HepG2 (cell line): ENCODE results near the gene UBTFL1. TPM values are rescaled to one million over a fixed set of nuclear protein-coding genes. Genes with fewer than 3 reads are reported as not detected.

ENCODE experiments used
- ATAC-seq: fragments of 200-7000 bp; cut with Tn5 transposase; 3 replicates; pipeline ENCODE4 v1.9.1; 2020; ENCODE audit warnings: mild to moderate bottlenecking, moderate library complexity
- BruUV-seq: library from RNA; stranded (reverse); fragments of 400-500 nt; replicated peaks from 2 replicates; lab custom pipeline; 2021; lab: Mats Ljungman, UMichigan
- CTCF ChIA-PET: fragments of 300-600 bp; formaldehyde crosslinking; extraction: SDS; loops from one replicate; lab custom pipeline; 2021; ENCODE audit warnings: low total read pairs, inconsistent platforms, low intra/inter-chr PET ratio; lab: Yijun Ruan, JAX
- POLR2A ChIA-PET: fragments of 350-600 bp; sonication (Branson Sonifier 250); formaldehyde crosslinking; loops from one replicate; lab custom pipeline; 2020; ENCODE audit warnings: antibody characterized with exemption, inconsistent platforms; lab: Yijun Ruan, JAX
- DNase-seq: peaks from one replicate; pipeline ENCODE4 v3.0.0-alpha.2; 2015; ENCODE audit warnings: low spot score
- FAIRE-seq: peaks from 3 replicates; lab custom pipeline; 2011; peaks lifted over from hg19 to GRCh38; lab: Jason Lieb, UNC
- H2AFZ ChIP-seq: one replicate; pipeline ENCODE4 v1.6.1; 2011; ENCODE audit warnings: low read length, inconsistent platforms
- H3K27ac ChIP-seq: fragments of 300-600 bp; 3 replicates; pipeline ENCODE4 v1.8.0; 2011; ENCODE audit warnings: mixed run types, mild to moderate bottlenecking, mixed read lengths, low read length, inconsistent platforms; ENCODE audit not compliant: insufficient read depth; ENCODE audit errors: extremely low read length
- H3K27me3 ChIP-seq, 2 experiments: fragments of 200-600 bp in 1 of 2; 2 replicates in 1 of 2; 3 replicates in 1 of 2; pipeline versions ENCODE4 v1.6.0 to v1.8.0; 2011; ENCODE audit warnings: low read length in 2 of 2, mild to moderate bottlenecking in 2 of 2, moderate library complexity in 2 of 2, inconsistent platforms in 1 of 2; ENCODE audit not compliant: insufficient read depth in 2 of 2, control insufficient read depth in 1 of 2
- H3K36me3 ChIP-seq, 2 experiments: fragments of 200-600 bp in 1 of 2; replicated peaks in 1 of 2; 2 replicates in 1 of 2; 3 replicates in 1 of 2; pipeline versions ENCODE4 v1.5.1 to v1.8.0; 2011; ENCODE audit warnings: low read length in 2 of 2, inconsistent platforms in 1 of 2; ENCODE audit not compliant: insufficient read depth in 2 of 2, control insufficient read depth in 1 of 2
- H3K4me1 ChIP-seq: 2 replicates; pipeline ENCODE4 v1.5.1; 2012; ENCODE audit warnings: low read length, inconsistent platforms; ENCODE audit not compliant: insufficient read depth
- H3K4me2 ChIP-seq: 2 replicates; pipeline ENCODE4 v1.6.0; 2011; ENCODE audit warnings: low read depth, low read length, inconsistent platforms
- H3K4me3 ChIP-seq, 3 experiments: fragments of 200-600 bp in 1 of 3; sonication (generic), shearing (Covaris generic) in 1 of 3; replicated peaks in 1 of 3; 2 replicates each; pipeline ENCODE4 v1.5.1; 2011 to 2016; ENCODE audit warnings: low read length in 3 of 3, inconsistent platforms in 2 of 3, low read depth in 2 of 3, mild to moderate bottlenecking in 2 of 3, control low read depth in 1 of 3, mixed read lengths in 1 of 3; ENCODE audit not compliant: insufficient read depth in 1 of 3
- H3K79me2 ChIP-seq: one replicate; pipeline ENCODE4 v1.6.1; 2011; ENCODE audit warnings: low read length, inconsistent platforms; ENCODE audit not compliant: insufficient read depth
- H3K9ac ChIP-seq: 2 replicates; pipeline ENCODE4 v1.6.0; 2011; ENCODE audit warnings: mild to moderate bottlenecking, low read depth, low read length, inconsistent platforms; ENCODE audit not compliant: insufficient read depth
- H3K9me3 ChIP-seq: 2 replicates; pipeline ENCODE4 v1.5.1; 2012; ENCODE audit warnings: mild to moderate bottlenecking, low read length
- H4K20me1 ChIP-seq: 2 replicates; pipeline ENCODE4 v1.6.0; 2011; ENCODE audit warnings: inconsistent platforms, mild to moderate bottlenecking, low read length, moderate library complexity; ENCODE audit not compliant: insufficient read depth
- ARID5B ChIP-seq: IDR thresholded peaks from 2 replicates; pipeline ENCODE4 v1.4.0; 2020; ENCODE audit warnings: mild to moderate bottlenecking, missing genetic modification reagents
- GABPA ChIP-seq, 2 experiments: IDR thresholded peaks; 2 replicates each; pipeline ENCODE4 v1.6.1; 2011 to 2016; ENCODE audit warnings: low read depth in 2 of 2, low read length in 1 of 2, missing biosample characterization in 1 of 2, missing genetic modification characterization in 1 of 2
- GABPB1 ChIP-seq: IDR thresholded peaks from 2 replicates; pipeline ENCODE4 v1.6.1; 2016; ENCODE audit warnings: mild to moderate bottlenecking, missing genetic modification reagents, moderate library complexity, missing compliant biosample characterization
- HNF4G ChIP-seq, 2 experiments: sonication (generic) in 1 of 2; formaldehyde crosslinking in 1 of 2; IDR thresholded peaks; 2 replicates each; pipeline versions ENCODE4 v1.4.0 to v1.6.1; 2011 to 2020; ENCODE audit warnings: borderline replicate concordance in 2 of 2, low read depth in 2 of 2, mild to moderate bottlenecking in 2 of 2, low read length in 1 of 2, missing genetic modification reagents in 1 of 2, moderate library complexity in 1 of 2
- LCORL ChIP-seq, 2 experiments: fragments of 450-650 bp in 1 of 2; sonication (generic) in 1 of 2; formaldehyde crosslinking in 1 of 2; IDR thresholded peaks; 2 replicates each; pipeline versions ENCODE4 v1.5.0 to v1.6.1; 2017 to 2020; ENCODE audit warnings: antibody characterized with exemption in 1 of 2, missing genetic modification reagents in 1 of 2
- NFIC ChIP-seq: IDR thresholded peaks from 2 replicates; pipeline ENCODE4 v1.6.1; 2012; ENCODE audit warnings: mild to moderate bottlenecking, low read length, inconsistent platforms
- NR2C2 ChIP-seq: sonication (generic); formaldehyde crosslinking; IDR thresholded peaks from 2 replicates; pipeline ENCODE4 v1.4.0; 2020; ENCODE audit warnings: missing genetic modification reagents, mild to moderate bottlenecking, moderate library complexity, borderline replicate concordance
- POLR2AphosphoS5 ChIP-seq: IDR thresholded peaks from 2 replicates; pipeline ENCODE4 v1.6.1; 2012; ENCODE audit warnings: low read depth, low read length
- RXRB ChIP-seq: IDR thresholded peaks from 2 replicates; pipeline ENCODE4 v1.6.1; 2016; ENCODE audit warnings: borderline replicate concordance, missing genetic modification reagents, missing compliant biosample characterization
- ZNF264 ChIP-seq: sonication (generic); formaldehyde crosslinking; IDR thresholded peaks from 2 replicates; pipeline ENCODE4 v1.4.0; 2020; ENCODE audit warnings: missing genetic modification reagents
- ZNF292 ChIP-seq: sonication (generic); formaldehyde crosslinking; IDR thresholded peaks from 2 replicates; pipeline ENCODE4 v1.8.1; 2022; ENCODE audit warnings: mild to moderate bottlenecking, low read depth, missing genetic modification reagents, borderline replicate concordance
- ZNF790 ChIP-seq: sonication (generic); formaldehyde crosslinking; IDR thresholded peaks from 2 replicates; pipeline ENCODE4 v1.8.0; 2022; ENCODE audit warnings: missing genetic modification reagents, mild to moderate bottlenecking, borderline replicate concordance
- ZSCAN21 ChIP-seq: sonication (generic); formaldehyde crosslinking; IDR thresholded peaks from 2 replicates; pipeline ENCODE4 v1.8.0; 2022; ENCODE audit warnings: mild to moderate bottlenecking, missing genetic modification reagents, moderate library complexity, borderline replicate concordance
- ZSCAN30 ChIP-seq: sonication (generic); formaldehyde crosslinking; IDR thresholded peaks from 2 replicates; pipeline ENCODE4 v1.5.0; 2020; ENCODE audit warnings: mild to moderate bottlenecking, missing genetic modification reagents
- WGBS: methylation state at CpG from one replicate; pipeline ENCODE4 v1.1.6; 2017; ENCODE audit warnings: low lambda C conversion rate; 5-methylcytosine and 5-hydroxymethylcytosine counted together
- in situ Hi-C: cut with HindIII; loops from 2 replicates; pipeline ENCODE4 v1.10.0; 2017; ENCODE audit warnings: low pct_unique_long_range_greater_than_20kb; ENCODE audit not compliant: extremely low pct_ligation_motif_present
- intact Hi-C: fragments of 100-400 bp; cut with micrococcal nuclease; formaldehyde crosslinking; loops from one replicate; pipeline ENCODE4 v1.10.0; 2022; ENCODE audit not compliant: unreplicated experiment
- polyA plus RNA-seq, 8 experiments: library from polyadenylated mRNA; depleted of rRNA in 3 of 8; stranded (reverse) in 7 of 8; unstranded in 1 of 8; fragments of >200 nt; fragmentation: Illumina TruSeq in 4 of 8; extraction: Trizol in 4 of 8; gene quantifications; 2 replicates each; pipeline versions ENCODE4 v1.2.1 to v1.2.3, GENCODE V29; 2011 to 2016; ENCODE audit warnings: low read depth in 4 of 8, missing spikeins in 1 of 8, mixed read lengths in 1 of 8; ENCODE audit not compliant: insufficient read depth in 1 of 8
- total RNA-seq, 5 experiments: library from RNA; depleted of rRNA; stranded (reverse); fragments of >200 nt; fragmentation: Illumina TruSeq; extraction: Trizol; gene quantifications; 2 replicates each; pipeline ENCODE4 v1.2.3, GENCODE V29; 2016; ENCODE audit warnings: low read depth in 1 of 5
- TF ChIP-seq, protein P1 (sequence below): sonication (generic); formaldehyde crosslinking; IDR thresholded peaks from 2 replicates; pipeline ENCODE4 v1.5.1; 2020; ENCODE audit warnings: mild to moderate bottlenecking, missing genetic modification reagents, moderate library complexity

UBTFL1 gene
- total and polyA plus RNA-seq, 2 of the 13 experiments (the other 11 are each of a cell fraction or from before 2014, with no cell fraction given), result not detected

DNA sequence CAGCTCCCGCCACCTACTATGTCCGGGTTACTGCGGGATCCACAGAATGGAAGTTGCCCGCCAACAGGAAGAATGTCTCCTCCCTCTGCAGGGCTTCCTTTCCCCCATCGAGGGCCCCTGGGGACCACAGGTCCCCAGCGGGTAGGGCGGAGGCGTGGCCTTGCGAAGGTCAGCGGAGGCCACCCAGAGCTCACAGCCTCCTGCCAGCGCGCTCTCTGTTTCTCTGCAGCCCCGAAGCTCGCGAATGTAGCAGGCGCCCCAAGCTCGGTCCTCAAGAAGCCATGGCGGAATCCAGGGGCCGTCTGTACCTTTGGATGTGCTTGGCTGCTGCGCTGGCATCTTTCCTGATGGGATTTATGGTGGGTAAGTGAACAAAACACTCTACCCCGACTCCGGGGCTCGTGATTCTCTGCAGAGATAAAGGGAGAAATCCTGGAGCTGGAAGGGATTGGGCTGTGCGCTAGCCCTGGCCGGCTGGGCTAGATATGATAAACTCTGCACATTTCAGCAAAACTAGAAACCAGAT, 48.8 kb downstream of the UBTFL1 start, which contains the start of gene NAALAD2:
Gene NAALAD2, plus strand, starts transcription at position 186 of the 526 bp plus-strand sequence. Its CDS starts 96 bp downstream, at position 282.
- FAIRE-seq (no peak), ATAC-seq (peak; percentile 99), DNase-seq (peak; percentile 59)
- H3K9me3 ChIP-seq, result no peaks in the 10 kb centered on the region
- ChIA-PET POLR2A (no interaction called here), CTCF (no interaction called here)
- 54% methylated on average over 20 of the region's 25 CpGs for WGBS
- H2AFZ ChIP-seq, result peak within 1 kb of the TSS; percentile 89
- intact Hi-C loops (no loop called here), in situ Hi-C loops (no loop called here)
- H3K27me3 ChIP-seq, result no peaks in the 10 kb centered on the region
- H3K36me3 ChIP-seq, result no peaks in the 10 kb centered on the region
- H3K9ac ChIP-seq, result peak within 1 kb of the TSS; percentile 57
- peak within 1 kb of the TSS; percentile 72 for H3K27ac ChIP-seq
- peak within 1 kb of the TSS; percentile 69 for H3K4me2 ChIP-seq
- H3K4me1 ChIP-seq, result peaks cover 34% of the 10 kb centered on the region
- no peaks in the 10 kb centered on the region for H3K79me2 ChIP-seq
- H3K4me3 ChIP-seq, result peak within 1 kb of the TSS; percentile 56 to 72 (median 61)
- H4K20me1 ChIP-seq, result no peaks in the 10 kb centered on the region
- BruUV-seq, result no TSS peak
- TF ChIP-seq ZNF264 (no peak), GABPA (IDR thresholded peaks at IDR 0.05; ENCODE audit: low read depth, low read length) (0 out of 2 replicates have a peak, but pooled peaks have one; percentile 5), GABPA (CRISPR knock-in tag; IDR thresholded peaks at IDR 0.05; ENCODE audit: low read depth) (peak; percentile 69), NR2C2 (CRISPR knock-in tag) (peak; percentile 51), ZNF790 (CRISPR knock-in tag) (no peak), ZNF292 (CRISPR knock-in tag) (peak; percentile 62; the same call in 1 of the 2 replicates), NFIC (0 out of 2 replicates have a peak, but pooled peaks have one; percentile 9), ZSCAN21 (no peak), ARID5B (CRISPR knock-in tag) (peak; percentile 44; the same call in 1 of the 2 replicates), GABPB1 (peak; percentile 46; the same call in 1 of the 2 replicates), ZSCAN30 (CRISPR knock-in tag) (no peak), POLR2AphosphoS5 (peak; percentile 38; the same call in 1 of the 2 replicates), HNF4G (IDR thresholded peaks at IDR 0.05; ENCODE audit: borderline replicate concordance, low read depth, low read length) (no peak), HNF4G (CRISPR knock-in tag; IDR thresholded peaks at IDR 0.05; ENCODE audit: borderline replicate concordance, low read depth) (peak; percentile 39; the same call in 1 of the 2 replicates), RXRB (CRISPR knock-in tag) (peak; percentile 76), LCORL (IDR thresholded peaks at IDR 0.05) (no peak), LCORL (CRISPR knock-in tag; IDR thresholded peaks at IDR 0.05) (0 out of 2 replicates have a peak, but pooled peaks have one; percentile 46)
- TF ChIP-seq, protein P1, sequence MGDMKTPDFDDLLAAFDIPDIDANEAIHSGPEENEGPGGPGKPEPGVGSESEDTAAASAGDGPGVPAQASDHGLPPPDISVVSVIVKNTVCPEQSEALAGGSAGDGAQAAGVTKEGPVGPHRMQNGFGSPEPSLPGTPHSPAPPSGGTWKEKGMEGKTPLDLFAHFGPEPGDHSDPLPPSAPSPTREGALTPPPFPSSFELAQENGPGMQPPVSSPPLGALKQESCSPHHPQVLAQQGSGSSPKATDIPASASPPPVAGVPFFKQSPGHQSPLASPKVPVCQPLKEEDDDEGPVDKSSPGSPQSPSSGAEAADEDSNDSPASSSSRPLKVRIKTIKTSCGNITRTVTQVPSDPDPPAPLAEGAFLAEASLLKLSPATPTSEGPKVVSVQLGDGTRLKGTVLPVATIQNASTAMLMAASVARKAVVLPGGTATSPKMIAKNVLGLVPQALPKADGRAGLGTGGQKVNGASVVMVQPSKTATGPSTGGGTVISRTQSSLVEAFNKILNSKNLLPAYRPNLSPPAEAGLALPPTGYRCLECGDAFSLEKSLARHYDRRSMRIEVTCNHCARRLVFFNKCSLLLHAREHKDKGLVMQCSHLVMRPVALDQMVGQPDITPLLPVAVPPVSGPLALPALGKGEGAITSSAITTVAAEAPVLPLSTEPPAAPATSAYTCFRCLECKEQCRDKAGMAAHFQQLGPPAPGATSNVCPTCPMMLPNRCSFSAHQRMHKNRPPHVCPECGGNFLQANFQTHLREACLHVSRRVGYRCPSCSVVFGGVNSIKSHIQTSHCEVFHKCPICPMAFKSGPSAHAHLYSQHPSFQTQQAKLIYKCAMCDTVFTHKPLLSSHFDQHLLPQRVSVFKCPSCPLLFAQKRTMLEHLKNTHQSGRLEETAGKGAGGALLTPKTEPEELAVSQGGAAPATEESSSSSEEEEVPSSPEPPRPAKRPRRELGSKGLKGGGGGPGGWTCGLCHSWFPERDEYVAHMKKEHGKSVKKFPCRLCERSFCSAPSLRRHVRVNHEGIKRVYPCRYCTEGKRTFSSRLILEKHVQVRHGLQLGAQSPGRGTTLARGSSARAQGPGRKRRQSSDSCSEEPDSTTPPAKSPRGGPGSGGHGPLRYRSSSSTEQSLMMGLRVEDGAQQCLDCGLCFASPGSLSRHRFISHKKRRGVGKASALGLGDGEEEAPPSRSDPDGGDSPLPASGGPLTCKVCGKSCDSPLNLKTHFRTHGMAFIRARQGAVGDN (CRISPR knock-in tag), result peak; percentile 67
